Mesenchymal stem cell (in vitro differentiated cells and primary cell): ENCODE results near the gene PLSCR5.

Source experiments
- DNase-seq: peaks from one replicate; pipeline ENCODE4 v3.0.0-alpha.2; 2013
- H2AFZ ChIP-seq: one replicate; pipeline ENCODE4 v1.6.1; 2013; ENCODE audit warnings: low read depth, mild to moderate bottlenecking, control low read depth, inconsistent platforms, low read length, moderate library complexity
- H2AK5ac ChIP-seq: 2 replicates; pipeline ENCODE4 v1.6.1; 2013; ENCODE audit warnings: low read length, moderate library complexity, mild to moderate bottlenecking, inconsistent platforms; ENCODE audit not compliant: severe bottlenecking
- H2BK120ac ChIP-seq: one replicate; pipeline ENCODE4 v1.6.1; 2013; ENCODE audit warnings: low read depth, mild to moderate bottlenecking, inconsistent platforms, low read length, moderate library complexity
- H2BK12ac ChIP-seq, 2 experiments: one replicate each; pipeline ENCODE4 v1.6.1; 2013; ENCODE audit warnings: inconsistent platforms in 2 of 2, low read length in 2 of 2, mild to moderate bottlenecking in 2 of 2, moderate library complexity in 2 of 2, control low read depth in 1 of 2
- H2BK15ac ChIP-seq: one replicate; pipeline ENCODE4 v1.6.1; 2013; ENCODE audit warnings: mild to moderate bottlenecking, low read depth, inconsistent platforms; ENCODE audit not compliant: poor library complexity, severe bottlenecking
- H2BK5ac ChIP-seq: 2 replicates; pipeline ENCODE4 v1.6.1; 2013; ENCODE audit warnings: low read depth, mild to moderate bottlenecking, low read length, control low read depth, inconsistent platforms; ENCODE audit not compliant: poor library complexity, severe bottlenecking
- H3K14ac ChIP-seq, 2 experiments: one replicate each; pipeline ENCODE4 v1.6.1; 2013; ENCODE audit warnings: inconsistent platforms in 2 of 2, low read length in 2 of 2, control low read depth in 1 of 2, mild to moderate bottlenecking in 1 of 2, moderate library complexity in 1 of 2
- H3K18ac ChIP-seq, 2 experiments: one replicate each; pipeline ENCODE4 v1.6.1; 2013; ENCODE audit warnings: inconsistent platforms in 2 of 2, low read length in 2 of 2, control low read depth in 1 of 2, low read depth in 1 of 2, mild to moderate bottlenecking in 1 of 2
- H3K23ac ChIP-seq, 2 experiments: one replicate each; pipeline ENCODE4 v1.6.1; 2013; ENCODE audit warnings: inconsistent platforms in 2 of 2, low read length in 2 of 2, mild to moderate bottlenecking in 2 of 2, moderate library complexity in 2 of 2, control low read depth in 1 of 2
- H3K27ac ChIP-seq: 2 replicates; pipeline ENCODE4 v1.5.1; 2013; ENCODE audit warnings: mild to moderate bottlenecking, moderate library complexity, low read length, control low read depth, inconsistent platforms; ENCODE audit not compliant: poor library complexity, severe bottlenecking
- H3K27me3 ChIP-seq, 2 experiments: 2 replicates each; pipeline versions ENCODE4 v1.6.1 to v1.7.0; 2013; ENCODE audit warnings: low read length in 2 of 2, mild to moderate bottlenecking in 2 of 2, moderate library complexity in 2 of 2, control low read depth in 1 of 2, inconsistent platforms in 1 of 2; ENCODE audit not compliant: control insufficient read depth in 1 of 2, insufficient read depth in 1 of 2
- H3K36me3 ChIP-seq, 2 experiments: 2 replicates each; pipeline versions ENCODE4 v1.6.1 to v1.7.0; 2013; ENCODE audit warnings: low read length in 2 of 2, control low read depth in 1 of 2, inconsistent platforms in 1 of 2, low read depth in 1 of 2, mild to moderate bottlenecking in 1 of 2; ENCODE audit not compliant: insufficient read depth in 2 of 2, control insufficient read depth in 1 of 2
- H3K4ac ChIP-seq, 2 experiments: one replicate each; pipeline ENCODE4 v1.6.1; 2013; ENCODE audit warnings: inconsistent platforms in 2 of 2, low read length in 2 of 2, mild to moderate bottlenecking in 2 of 2, moderate library complexity in 2 of 2, control low read depth in 1 of 2, low read depth in 1 of 2
- H3K4me1 ChIP-seq: 2 replicates; pipeline ENCODE4 v1.6.1; 2013; ENCODE audit warnings: low read depth, low read length, control low read depth; ENCODE audit not compliant: control insufficient read depth, insufficient read depth
- H3K4me2 ChIP-seq: 2 replicates; pipeline ENCODE4 v1.6.1; 2013; ENCODE audit warnings: low read length, mild to moderate bottlenecking, inconsistent platforms; ENCODE audit not compliant: poor library complexity, severe bottlenecking
- H3K4me3 ChIP-seq, 2 experiments: 2 replicates each; pipeline versions ENCODE4 v1.5.1 to v1.7.0; 2013; ENCODE audit warnings: low read length in 2 of 2, mild to moderate bottlenecking in 2 of 2, control low read depth in 1 of 2, low read depth in 1 of 2; ENCODE audit not compliant: insufficient read depth in 1 of 2
- H3K79me1 ChIP-seq: replicated peaks from 2 replicates; pipeline ENCODE4 v1.6.1; 2013; ENCODE audit warnings: mild to moderate bottlenecking, control low read depth, low read length, inconsistent platforms; ENCODE audit not compliant: poor library complexity, severe bottlenecking
- H3K9ac ChIP-seq: 2 replicates; pipeline ENCODE4 v1.7.0; 2013; ENCODE audit warnings: mild to moderate bottlenecking, low read length, moderate library complexity
- H3K9me3 ChIP-seq: 2 replicates; pipeline ENCODE4 v1.7.0; 2013; ENCODE audit warnings: mild to moderate bottlenecking, low read length; ENCODE audit not compliant: control insufficient read depth
- H4K8ac ChIP-seq: one replicate; pipeline ENCODE4 v1.6.1; 2013; ENCODE audit warnings: inconsistent platforms, mild to moderate bottlenecking, low read length, moderate library complexity
- H4K91ac ChIP-seq: one replicate; pipeline ENCODE4 v1.6.1; 2013; ENCODE audit warnings: mild to moderate bottlenecking, low read length, inconsistent platforms
- WGBS: methylation state at CpG from one replicate; pipeline ENCODE4 v1.1.7; 2013; ENCODE audit warnings: mixed read lengths; 5-methylcytosine and 5-hydroxymethylcytosine counted together

The PLSCR5 gene

DNA sequence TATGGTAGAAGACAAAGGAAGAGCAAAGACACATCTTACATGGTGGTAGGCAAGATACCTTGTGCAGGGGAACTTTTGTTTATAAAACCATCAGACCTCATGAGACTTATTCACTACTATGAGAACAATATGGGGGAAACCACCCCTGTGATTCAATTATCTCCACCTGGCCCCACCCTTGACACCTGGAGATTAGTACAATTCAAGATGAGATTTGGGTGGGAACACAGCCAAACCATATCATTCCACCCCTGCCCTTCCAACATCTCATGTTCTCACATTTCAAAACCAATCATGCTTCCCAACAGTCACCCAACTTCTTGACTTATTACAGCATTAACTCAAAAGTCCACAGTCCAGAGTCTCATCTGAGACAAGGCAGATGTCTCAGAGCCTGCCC is 39.0 kb downstream of the PLSCR5 start:
- Histone ChIP-seq H3K23ac (no peak overlapping the region), H3K9ac (no peak overlapping the region), H2BK15ac (no peak overlapping the region), H3K27me3 (no peaks in the 10 kb centered on the region), H2BK12ac (no peak overlapping the region), H3K4me1 (no peaks in the 10 kb centered on the region), H3K4ac (no peak overlapping the region), H3K18ac (no peak overlapping the region), H2BK5ac (no peak overlapping the region), H3K27ac (no peak overlapping the region), H3K36me3 (no peaks in the 10 kb centered on the region), H4K91ac (no peak overlapping the region), H2AK5ac (no peak overlapping the region), H2AFZ (no peak overlapping the region), H3K4me2 (no peak overlapping the region), H3K4me3 (no peak overlapping the region), H3K79me1 (no peaks in the 10 kb centered on the region), H2BK120ac (no peak overlapping the region), H3K9me3 (no peaks in the 10 kb centered on the region), H3K14ac (no peak overlapping the region), H4K8ac (no peak overlapping the region)
- no peak for DNase-seq

DNA sequence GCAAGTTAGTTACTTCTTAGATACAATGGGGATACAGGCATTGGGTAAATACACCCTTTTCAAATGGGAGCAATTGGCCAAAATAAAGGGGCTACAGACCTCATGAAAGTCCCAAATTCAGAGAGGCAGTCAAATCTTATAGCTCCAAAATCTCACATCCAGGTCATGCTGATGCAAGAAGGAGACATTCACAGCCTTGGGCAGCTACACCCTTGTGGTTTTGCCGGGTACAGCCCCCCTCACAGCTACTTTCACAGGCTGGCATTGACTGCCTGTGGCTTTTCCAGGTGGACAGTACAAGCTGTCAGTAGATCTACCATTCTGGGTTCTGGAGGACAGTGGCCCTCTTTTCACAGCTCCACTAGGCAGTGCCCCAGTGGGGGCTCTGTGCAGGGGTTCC is 43.3 kb downstream of the PLSCR5 start:
- Histone ChIP-seq H3K9ac (no peak overlapping the region), H3K4me2 (no peak overlapping the region), H3K27ac (no peak overlapping the region), H3K4ac (no peak overlapping the region), H2AK5ac (no peak overlapping the region), H3K27me3 (no peaks in the 10 kb centered on the region), H3K23ac (no peak overlapping the region), H2BK5ac (no peak overlapping the region), H3K4me3 (no peak overlapping the region), H3K14ac (no peak overlapping the region), H3K9me3 (no peaks in the 10 kb centered on the region), H3K18ac (no peak overlapping the region), H3K36me3 (no peaks in the 10 kb centered on the region), H4K8ac (no peak overlapping the region), H3K4me1 (no peaks in the 10 kb centered on the region), H3K79me1 (no peaks in the 10 kb centered on the region), H2BK12ac (no peak overlapping the region), H4K91ac (no peak overlapping the region), H2AFZ (no peak overlapping the region), H2BK15ac (no peak overlapping the region), H2BK120ac (no peak overlapping the region)
- WGBS, result 71% methylated on average over 1 of the region's 1 CpG
- DNase-seq, result no peak

DNA sequence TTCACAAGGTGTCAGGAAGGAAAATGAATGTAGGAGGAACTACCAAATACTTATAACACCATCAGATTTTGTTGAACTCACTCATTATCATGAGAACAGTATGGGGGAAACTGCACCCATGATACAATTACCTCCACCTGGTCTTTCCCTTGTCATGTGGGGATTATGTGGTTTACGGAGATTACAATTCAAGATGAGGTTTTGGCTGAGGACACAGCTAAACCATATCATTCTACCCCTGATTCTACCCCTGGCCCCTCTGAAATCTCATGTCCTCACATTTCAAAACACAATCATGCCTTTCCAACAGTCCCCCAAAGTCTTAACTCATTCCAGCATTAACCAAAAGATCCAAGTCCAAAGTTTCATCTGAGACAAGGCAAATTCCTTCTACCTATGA is 43.7 kb downstream of the PLSCR5 start:
- Histone ChIP-seq H3K18ac (no peak overlapping the region), H3K36me3 (no peaks in the 10 kb centered on the region), H2AK5ac (no peak overlapping the region), H3K27ac (no peak overlapping the region), H2AFZ (no peak overlapping the region), H3K4ac (no peak overlapping the region), H3K4me2 (no peak overlapping the region), H3K79me1 (no peaks in the 10 kb centered on the region), H4K91ac (no peak overlapping the region), H2BK120ac (no peak overlapping the region), H4K8ac (no peak overlapping the region), H3K14ac (no peak overlapping the region), H3K4me1 (no peaks in the 10 kb centered on the region), H3K9ac (no peak overlapping the region), H3K23ac (no peak overlapping the region), H3K9me3 (no peaks in the 10 kb centered on the region), H2BK5ac (no peak overlapping the region), H2BK15ac (no peak overlapping the region), H3K4me3 (no peak overlapping the region), H3K27me3 (no peaks in the 10 kb centered on the region), H2BK12ac (no peak overlapping the region)
- DNase-seq, result no peak
- 100% methylated on average over 1 of the region's 1 CpG for WGBS

DNA sequence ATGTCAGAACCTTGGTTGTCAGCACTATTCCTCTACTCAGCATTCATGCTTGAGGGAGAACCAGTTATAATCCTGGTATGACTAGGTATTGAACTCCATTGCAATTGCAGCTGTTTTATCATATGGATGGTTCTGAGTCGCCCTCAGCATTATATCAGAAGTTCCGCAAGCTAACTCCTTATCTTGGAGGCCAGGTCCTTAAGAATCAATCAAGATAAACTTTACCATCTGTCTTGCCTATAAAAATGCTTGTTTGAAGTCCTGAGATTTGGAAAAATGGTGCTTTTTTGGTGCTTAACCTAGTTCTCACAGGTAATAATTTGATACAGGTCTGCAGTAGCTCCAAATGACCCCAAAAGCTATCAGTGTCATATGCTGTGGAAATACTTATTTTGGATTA is 44.5 kb downstream of the PLSCR5 start:
- 90% methylated on average over 2 of the region's 2 CpGs for WGBS
- H2AFZ ChIP-seq, result no peak overlapping the region

More for the DNA sequence above, 44.5 kb downstream of the PLSCR5 start:
- no peak for DNase-seq
- H4K91ac ChIP-seq, result no peak overlapping the region
- H3K4me1 ChIP-seq, result no peaks in the 10 kb centered on the region
- H2BK12ac ChIP-seq, result no peak overlapping the region
- H3K14ac ChIP-seq, result no peak overlapping the region
- no peak overlapping the region for H3K9ac ChIP-seq
- H2BK5ac ChIP-seq, result no peak overlapping the region
- H3K27me3 ChIP-seq, result no peaks in the 10 kb centered on the region
- H3K36me3 ChIP-seq, result no peaks in the 10 kb centered on the region
- no peak overlapping the region for H2BK120ac ChIP-seq
- no peaks in the 10 kb centered on the region for H3K9me3 ChIP-seq
- no peak overlapping the region for H3K23ac ChIP-seq
- no peak overlapping the region for H3K4me2 ChIP-seq
- no peaks in the 10 kb centered on the region for H3K79me1 ChIP-seq
- no peak overlapping the region for H3K18ac ChIP-seq
- no peak overlapping the region for H4K8ac ChIP-seq
- H3K27ac ChIP-seq, result no peak overlapping the region
- no peak overlapping the region for H3K4ac ChIP-seq
- H2AK5ac ChIP-seq, result no peak overlapping the region
- H2BK15ac ChIP-seq, result no peak overlapping the region
- no peak overlapping the region for H3K4me3 ChIP-seq
